Parathyroid adenoma (tissue), 2 donors: Measurements from ENCODE around the gene GRAP2.

Experiments
- H2AFZ ChIP-seq: fragments of 300-600 bp; sonication (generic); one replicate; pipeline ENCODE4 v1.7.0; 2017; ENCODE audit warnings: antibody characterized with exemption, mild to moderate bottlenecking
- H3K27ac ChIP-seq: fragments of 300-600 bp; sonication (generic); one replicate; pipeline ENCODE4 v1.7.0; 2017
- H3K27me3 ChIP-seq: fragments of 300-600 bp; sonication (generic); one replicate; pipeline ENCODE4 v1.7.0; 2017; ENCODE audit warnings: low read length; ENCODE audit not compliant: control insufficient read depth, insufficient read depth
- H3K36me3 ChIP-seq: fragments of 300-600 bp; sonication (generic); one replicate; pipeline ENCODE4 v1.7.0; 2017; ENCODE audit warnings: low read length; ENCODE audit not compliant: control insufficient read depth, insufficient read depth
- H3K4me1 ChIP-seq: fragments of 300-600 bp; sonication (generic); one replicate; pipeline ENCODE4 v1.7.0; 2017; ENCODE audit warnings: control low read depth
- H3K4me2 ChIP-seq: fragments of 300-600 bp; sonication (generic); one replicate; pipeline ENCODE4 v1.7.0; 2017; ENCODE audit warnings: low read length
- H3K4me3 ChIP-seq: fragments of 300-600 bp; sonication (generic); one replicate; pipeline ENCODE4 v1.7.0; 2017; ENCODE audit warnings: low read depth, low read length
- H3K79me2 ChIP-seq: fragments of 300-600 bp; sonication (generic); one replicate; pipeline ENCODE4 v1.7.0; 2017; ENCODE audit warnings: control low read depth
- H3K9ac ChIP-seq: fragments of 300-600 bp; sonication (generic); one replicate; pipeline ENCODE4 v1.7.0; 2017; ENCODE audit warnings: mild to moderate bottlenecking
- H3K9me3 ChIP-seq: fragments of 300-600 bp; sonication (generic); one replicate; pipeline ENCODE4 v1.7.0; 2017; ENCODE audit warnings: low read length; ENCODE audit not compliant: control insufficient read depth
- CTCF ChIP-seq: fragments of 300-600 bp; sonication (generic); IDR thresholded peaks from one replicate; pipeline ENCODE4 v1.7.0; 2017; ENCODE audit warnings: antibody characterized with exemption, mild to moderate bottlenecking
- donor health status: primary hyperparathyroidism.

The GRAP2 gene

GRCh38 chr22:39910876-39911613 is 10.2 kb downstream of the GRAP2 start:
- Histone ChIP-seq H3K27ac (no peak overlapping the region), H3K27me3 (no peaks in the 10 kb centered on the region), H3K9me3 (no peaks in the 10 kb centered on the region), H3K79me2 (no peaks in the 10 kb centered on the region), H3K9ac (no peak overlapping the region), H3K4me1 (no peaks in the 10 kb centered on the region), H3K4me3 (no peak overlapping the region), H3K36me3 (no peaks in the 10 kb centered on the region), H3K4me2 (no peak overlapping the region), H2AFZ (no peak overlapping the region)
- no peak for TF ChIP-seq CTCF

GRCh38 chr22:39913321-39913720 is 12.4 kb downstream of the GRAP2 start:
- no peak overlapping the region for H3K4me3 ChIP-seq
- no peaks in the 10 kb centered on the region for H3K4me1 ChIP-seq
- no peak overlapping the region for H3K9ac ChIP-seq
- no peaks in the 10 kb centered on the region for H3K27me3 ChIP-seq
- no peaks in the 10 kb centered on the region for H3K79me2 ChIP-seq
- no peak overlapping the region for H3K27ac ChIP-seq
- no peaks in the 10 kb centered on the region for H3K9me3 ChIP-seq
- H3K36me3 ChIP-seq, result no peaks in the 10 kb centered on the region
- TF ChIP-seq CTCF, result no peak
- no peak overlapping the region for H3K4me2 ChIP-seq
- H2AFZ ChIP-seq, result no peak overlapping the region

- no peaks in the 10 kb centered on the region for H3K36me3 ChIP-seq
- no peak overlapping the region for H3K9ac ChIP-seq
- no peak overlapping the region for H3K4me2 ChIP-seq
- H3K4me3 ChIP-seq, result no peak overlapping the region
- no peaks in the 10 kb centered on the region for H3K79me2 ChIP-seq
- TF ChIP-seq CTCF, result no peak
- H3K27me3 ChIP-seq, result no peaks in the 10 kb centered on the region
- H2AFZ ChIP-seq, result no peak overlapping the region
- H3K4me1 ChIP-seq, result no peaks in the 10 kb centered on the region
- H3K9me3 ChIP-seq, result no peaks in the 10 kb centered on the region
- H3K27ac ChIP-seq, result no peak overlapping the region
Measured at GRCh38 chr22:39913886-39914285, 13.0 kb downstream of the GRAP2 start.

GRCh38 chr22:39914584-39914983 is 13.7 kb downstream of the GRAP2 start:
- no peaks in the 10 kb centered on the region for H3K4me1 ChIP-seq
- no peak for TF ChIP-seq CTCF
- H3K27ac ChIP-seq, result no peak overlapping the region
- H3K9ac ChIP-seq, result no peak overlapping the region
- no peaks in the 10 kb centered on the region for H3K36me3 ChIP-seq
- H2AFZ ChIP-seq, result no peak overlapping the region
- no peak overlapping the region for H3K4me3 ChIP-seq
- H3K9me3 ChIP-seq, result no peaks in the 10 kb centered on the region
- H3K4me2 ChIP-seq, result no peak overlapping the region
- H3K79me2 ChIP-seq, result no peaks in the 10 kb centered on the region
- H3K27me3 ChIP-seq, result no peaks in the 10 kb centered on the region

- Histone ChIP-seq H3K27ac (no peak overlapping the region), H3K36me3 (no peaks in the 10 kb centered on the region), H3K9me3 (no peaks in the 10 kb centered on the region), H2AFZ (no peak overlapping the region), H3K27me3 (no peaks in the 10 kb centered on the region), H3K79me2 (no peaks in the 10 kb centered on the region), H3K4me3 (no peak overlapping the region), H3K4me1 (no peaks in the 10 kb centered on the region), H3K4me2 (no peak overlapping the region), H3K9ac (no peak overlapping the region)
- TF ChIP-seq CTCF, result no peak
Measured at GRCh38 chr22:39915295-39915726, 14.4 kb downstream of the GRAP2 start.
